SK-N-MC (cell line): Measurements from ENCODE around the gene P4HA2.

Source experiments
- EZH2 ChIP-seq: fragments of 200-600 bp; sonication (generic); IDR thresholded peaks from one replicate; pipeline ENCODE4 v1.6.1; 2017; ENCODE audit warnings: antibody characterized with exemption
- FOXP2 ChIP-seq: optimal IDR thresholded peaks from 2 replicates; pipeline ENCODE3; 2011; ENCODE audit warnings: mild to moderate bottlenecking, moderate library complexity; ENCODE audit not compliant: insufficient read depth; ENCODE audit errors: extremely low read length, control extremely low read depth
- POLR2AphosphoS5 ChIP-seq: IDR thresholded peaks from 2 replicates; pipeline ENCODE4 v1.6.1; 2012; ENCODE audit warnings: mild to moderate bottlenecking, low read depth, low read length, borderline replicate concordance

DNA sequence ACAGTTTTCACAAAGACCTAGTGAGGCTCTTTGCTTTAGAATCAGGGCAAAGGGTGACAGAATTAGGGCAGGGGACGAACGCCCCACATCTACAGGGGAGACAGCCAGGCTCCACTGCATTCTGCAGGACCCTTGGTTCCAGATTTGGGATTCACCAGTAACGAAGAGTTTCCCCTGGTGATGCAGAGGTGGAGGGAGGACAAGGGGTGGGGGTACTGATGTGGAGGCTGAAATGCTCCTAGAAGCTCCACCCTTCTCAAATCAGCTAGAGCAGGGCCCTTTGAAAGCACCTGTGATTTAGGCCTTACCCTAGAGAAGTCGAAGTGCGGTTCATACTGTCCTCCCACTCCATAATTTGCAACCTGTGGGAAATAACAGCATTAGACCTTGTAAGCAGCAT is 29.1 kb downstream of the P4HA2 start:
- TF ChIP-seq POLR2AphosphoS5 (no peak), FOXP2 (no peak), EZH2 (no peak)
